ENCODE measurements around the gene ANKRD61. TPM values are rescaled to one million over a fixed set of nuclear protein-coding genes. Genes with fewer than 3 reads are reported as not detected.
"Not testable (repeated sequence)": the region's sequence is repeated elsewhere in the genome, so short reads cannot be mapped to it uniquely, and the experiment has no call there.

Gene ANKRD61
- 1 to 10 TPM in 1 of 4 donors, under 1 TPM in 1, not detected in 2; 0.39 to 1.0 TPM for total RNA-seq

DNA sequence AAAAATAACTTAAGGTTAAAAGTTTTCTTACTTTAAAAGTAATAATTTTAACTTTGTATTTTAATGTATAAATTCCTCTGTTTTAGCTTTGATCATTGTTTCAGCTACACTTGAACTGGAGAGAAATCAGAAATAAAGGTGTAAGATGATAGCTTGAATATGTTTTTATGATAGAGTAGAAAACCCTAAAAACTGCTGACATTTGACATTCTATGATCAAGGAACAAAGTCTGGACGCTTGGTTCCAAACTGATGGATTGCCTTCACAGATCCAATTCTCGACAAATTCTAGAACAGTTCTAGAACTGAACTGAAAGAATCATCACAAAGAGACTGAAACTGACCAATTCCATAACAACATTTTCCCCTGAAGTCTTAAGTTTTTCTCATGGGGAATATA, at the start of gene ANKRD61:
Gene ANKRD61 (plus strand): TSS at position 389 of the 400 bp plus-strand sequence. CDS start 0 bp downstream, at position 389.
- Histone ChIP-seq H3K9me3 (no peaks in the 10 kb centered on the region), H3K36me3 (peaks cover 0 to 31% of the 10 kb centered on the region in 2 donors), H3K4me1 (peaks cover 7 to 15% of the 10 kb centered on the region in 2 donors), H3K4me3 (no peak within 1 kb of the TSS), H3K27me3 (no peaks in the 10 kb centered on the region), H3K27ac (no peak within 1 kb of the TSS)
- in situ Hi-C loops (cut with MboI; ENCODE audit: low sequenced_read_pairs in 4 of 4): no loop called here
- ATAC-seq: no peak
- intact Hi-C loops (cut with DNase I; ENCODE audit: low total_unique reads): no loop called here
- DNase-seq: no peak
- TF ChIP-seq POLR2A (IDR thresholded peaks at IDR 0.05) (no peak), CTCF (IDR thresholded peaks at IDR 0.05 in 4 of 5, conservative IDR thresholded peaks at IDR 0.05 in 1 of 5) (no peak)

- H3K27ac ChIP-seq; ATAC-seq; intact Hi-C loops (cut with DNase I; ENCODE audit: low total_unique reads); DNase-seq; H3K4me1 ChIP-seq; H3K27me3 ChIP-seq; H3K4me3 ChIP-seq; H3K9me3 ChIP-seq: not testable (repeated sequence)
- peaks cover 0 to 43% of the 10 kb centered on the region in 2 donors for H3K36me3 ChIP-seq
- in situ Hi-C loops (cut with MboI; ENCODE audit: low sequenced_read_pairs in 4 of 4): loop anchor here in 1 of 4 donors (25.0 kb wide), 1 partner anchor 125 kb away; no protein-coding TSS in a partner anchor
These were observed 44.1 kb upstream of the ANKRD61 start for GRCh38 chr7:5987061-5987460.

- TF ChIP-seq POLR2A (IDR thresholded peaks at IDR 0.05) (no peak), CTCF (IDR thresholded peaks at IDR 0.05 in 4 of 5, conservative IDR thresholded peaks at IDR 0.05 in 1 of 5) (peak; percentile 38 to 63 (median 58))
- Histone ChIP-seq H3K4me1 (peaks cover 0 to 11% of the 10 kb centered on the region in 2 donors), H3K9me3 (no peaks in the 10 kb centered on the region), H3K27ac (peak overlapping the region in 2 of 4 donors; percentile 58 to 81), H3K27me3 (no peaks in the 10 kb centered on the region), H3K36me3 (peaks cover 0 to 72% of the 10 kb centered on the region in 2 donors), H3K4me3 (no peak overlapping the region)
- in situ Hi-C loops (cut with MboI; ENCODE audit: low sequenced_read_pairs in 4 of 4): loop anchor here in 3 of 4 donors (10.0 to 25.0 kb wide), 3 partner anchors 135 to 437 kb away; no protein-coding TSS in a partner anchor
- peak in 1 of 2 donors; percentile 39 for DNase-seq
- intact Hi-C loops (cut with DNase I; ENCODE audit: low total_unique reads): no loop called here
- ATAC-seq: peak; percentile 76 to 90
These were observed 33.9 kb upstream of the ANKRD61 start for GRCh38 chr7:5997210-5997808.

GRCh38 chr7:6007386-6007785, 23.8 kb upstream of the ANKRD61 start:
- H3K4me3 ChIP-seq: no peak overlapping the region
- ATAC-seq (no peak), DNase-seq (no peak)
- TF ChIP-seq POLR2A (IDR thresholded peaks at IDR 0.05) (no peak), CTCF (IDR thresholded peaks at IDR 0.05 in 4 of 5, conservative IDR thresholded peaks at IDR 0.05 in 1 of 5) (no peak)
- peaks cover 0 to 13% of the 10 kb centered on the region in 2 donors for H3K36me3 ChIP-seq
- H3K4me1 ChIP-seq: peaks cover 30 to 32% of the 10 kb centered on the region in 2 donors
- no peaks in the 10 kb centered on the region for H3K9me3 ChIP-seq
- intact Hi-C loops (cut with DNase I; ENCODE audit: low total_unique reads): no loop called here
- in situ Hi-C loops (cut with MboI; ENCODE audit: low sequenced_read_pairs in 4 of 4): no loop called here
- no peaks in the 10 kb centered on the region for H3K27me3 ChIP-seq
- H3K27ac ChIP-seq: peak overlapping the region in 2 of 4 donors; percentile 89 to 98

DNA sequence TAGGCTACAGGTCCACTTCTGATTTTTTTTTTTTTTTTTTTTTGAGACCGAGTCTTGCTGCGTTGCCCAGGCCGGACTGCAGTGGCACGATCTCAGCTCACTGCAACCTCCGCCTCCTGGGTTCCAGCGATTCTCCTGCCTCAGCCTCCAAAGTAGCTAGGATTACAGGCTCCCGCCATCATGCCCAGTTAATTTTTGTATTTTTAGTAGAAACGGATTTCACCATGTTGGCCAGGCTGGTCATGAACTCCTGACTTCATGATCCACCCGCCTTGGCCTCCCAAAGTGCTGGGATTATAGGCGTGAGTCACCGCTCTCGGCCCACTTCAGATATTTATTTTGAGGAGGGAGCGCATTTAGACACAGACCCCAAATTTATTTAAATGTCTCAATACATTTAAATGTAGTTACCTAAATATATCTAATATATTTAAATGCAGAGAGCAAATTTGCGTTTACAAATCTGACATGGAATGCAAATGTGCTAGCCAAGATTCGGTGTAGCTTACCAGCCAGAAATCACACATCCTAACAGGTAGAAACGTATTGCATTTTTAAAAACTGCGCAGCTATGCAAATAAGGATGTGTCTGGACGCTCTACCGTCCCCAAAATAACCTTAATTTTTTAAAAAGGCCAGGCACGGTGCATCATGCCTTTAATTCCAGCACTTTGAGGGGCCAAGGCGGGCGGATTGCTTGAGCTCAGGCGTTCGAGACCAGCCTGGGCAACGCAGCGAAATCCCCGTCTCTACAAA, 23.2 kb upstream of the ANKRD61 start:
- intact Hi-C loops (cut with DNase I; ENCODE audit: low total_unique reads): loop anchor here (2.0 kb wide), 1 partner anchor 439 kb away; the partner anchor contains the start of gene DAGLB
- Histone ChIP-seq H3K27ac (peak overlapping the region; percentile 89 to 98 (median 92)), H3K4me3 (peak overlapping the region; percentile 66 to 95 (median 80)), H3K4me1 (peaks cover 37 to 38% of the 10 kb centered on the region in 2 donors)
- H3K9me3 ChIP-seq; H3K36me3 ChIP-seq; in situ Hi-C loops (cut with MboI; ENCODE audit: low sequenced_read_pairs in 4 of 4); H3K27me3 ChIP-seq; DNase-seq; ATAC-seq: not testable (repeated sequence)
